Stimulated activated CD4-positive, alpha-beta T cell treated with anti-CD3 and anti-CD28 coated beads, Interleukin-4, amount 100 ng/mL, for 24 hours (primary cell): ENCODE data around the gene POLE.

Experiments
- DNase-seq: peaks from one replicate; pipeline ENCODE4 v3.0.0-alpha.2; 2020

The POLE gene

DNA sequence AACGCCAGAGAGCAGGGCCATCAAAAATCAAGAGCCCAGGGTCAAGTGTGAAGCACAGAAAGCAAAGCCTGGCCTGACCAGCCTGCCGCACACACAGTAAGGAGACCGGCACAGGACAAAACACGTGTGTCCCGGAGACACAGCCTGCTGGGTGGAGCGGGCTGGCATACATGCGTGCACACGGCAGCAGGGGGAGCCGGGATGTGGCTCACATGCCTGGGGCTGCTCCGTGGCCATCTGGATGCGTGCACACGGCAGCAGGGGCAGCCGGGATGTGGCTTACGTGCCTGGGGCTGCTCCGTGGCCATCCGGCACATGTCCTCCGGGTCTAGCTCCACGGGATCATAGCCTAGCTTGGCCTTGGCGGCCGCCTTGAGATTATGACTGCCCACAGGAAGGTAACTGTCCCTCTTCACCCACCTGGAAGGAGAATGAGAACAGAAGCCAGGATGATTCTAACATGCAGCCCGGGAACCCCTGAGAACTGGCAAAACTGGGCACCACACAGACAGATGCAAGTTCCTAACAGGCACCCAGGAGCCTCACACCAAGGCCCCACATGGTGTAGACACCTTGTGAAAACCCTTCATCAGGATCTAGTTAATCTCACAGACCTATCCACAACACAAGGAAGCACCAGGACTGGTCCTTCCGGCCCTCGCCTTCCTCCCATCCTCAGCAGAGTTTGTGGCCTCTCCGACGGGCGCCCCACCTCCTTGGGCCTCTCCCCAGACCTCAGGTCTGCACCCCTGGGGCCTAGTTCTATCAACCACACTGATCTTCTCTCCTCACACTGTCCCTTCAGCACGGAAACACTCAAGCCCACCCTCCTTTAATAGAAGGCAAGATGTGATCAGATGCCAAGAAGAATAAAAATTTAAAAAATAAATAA is 13.6 kb downstream of the POLE start:
- no peak for DNase-seq

DNA sequence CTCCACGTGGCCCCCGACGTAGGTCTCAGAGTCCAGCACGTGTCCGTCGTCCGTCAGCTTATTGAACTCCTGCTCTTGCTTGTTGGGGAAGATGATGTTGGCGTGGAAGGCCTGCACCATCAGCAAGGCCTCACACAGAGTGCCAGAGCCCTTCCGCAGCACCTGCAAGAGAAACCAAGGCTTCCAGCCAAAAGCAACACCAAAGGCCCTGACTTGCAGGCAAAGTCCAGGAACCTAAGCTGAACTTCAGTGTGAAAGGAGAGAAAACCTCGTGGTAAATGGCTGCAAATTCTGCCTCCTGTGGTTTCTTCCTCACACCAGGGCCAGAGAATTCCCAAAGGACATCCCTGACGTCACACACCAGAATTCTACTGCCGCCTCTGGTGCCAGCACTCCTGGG is 14.5 kb downstream of the POLE start:
- no peak for DNase-seq

GRCh38 chr12:132672116-132672515 is 15.0 kb downstream of the POLE start:
- DNase-seq, result no peak

DNA sequence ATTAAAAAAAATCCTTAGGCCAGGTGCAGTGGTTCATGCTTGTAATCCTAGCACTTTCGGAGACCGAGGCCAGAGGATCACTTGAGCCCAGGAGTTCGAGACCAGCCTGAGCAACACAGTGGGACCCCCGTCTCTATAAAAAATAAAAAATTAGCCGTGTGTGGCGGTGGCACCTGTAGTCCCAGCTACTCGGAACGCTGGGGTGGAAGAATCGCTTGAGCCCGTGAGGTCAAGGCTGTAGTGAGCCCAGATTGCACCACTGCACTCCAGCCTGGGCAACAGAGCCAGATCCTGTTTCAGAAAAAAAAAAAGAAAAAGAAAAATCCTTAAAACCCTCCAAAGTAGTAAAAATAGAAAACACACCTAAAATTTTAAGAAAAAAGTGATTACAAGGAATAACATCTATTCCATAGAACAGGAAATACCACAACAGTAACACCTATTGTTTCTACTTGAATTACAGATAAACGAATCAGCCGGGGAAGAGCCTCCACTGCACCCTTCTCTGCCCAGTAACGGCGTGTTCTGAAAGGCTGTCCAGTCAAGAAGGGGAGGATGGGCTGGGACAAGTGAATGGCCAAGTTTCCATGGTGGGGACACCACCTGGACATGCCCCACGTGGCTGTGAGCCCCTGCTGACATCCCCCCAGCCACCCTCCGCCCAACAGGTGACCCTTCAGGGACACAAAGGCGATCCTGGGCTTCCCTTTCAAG is 17.8 kb downstream of the POLE start:
- DNase-seq, result no peak

DNA sequence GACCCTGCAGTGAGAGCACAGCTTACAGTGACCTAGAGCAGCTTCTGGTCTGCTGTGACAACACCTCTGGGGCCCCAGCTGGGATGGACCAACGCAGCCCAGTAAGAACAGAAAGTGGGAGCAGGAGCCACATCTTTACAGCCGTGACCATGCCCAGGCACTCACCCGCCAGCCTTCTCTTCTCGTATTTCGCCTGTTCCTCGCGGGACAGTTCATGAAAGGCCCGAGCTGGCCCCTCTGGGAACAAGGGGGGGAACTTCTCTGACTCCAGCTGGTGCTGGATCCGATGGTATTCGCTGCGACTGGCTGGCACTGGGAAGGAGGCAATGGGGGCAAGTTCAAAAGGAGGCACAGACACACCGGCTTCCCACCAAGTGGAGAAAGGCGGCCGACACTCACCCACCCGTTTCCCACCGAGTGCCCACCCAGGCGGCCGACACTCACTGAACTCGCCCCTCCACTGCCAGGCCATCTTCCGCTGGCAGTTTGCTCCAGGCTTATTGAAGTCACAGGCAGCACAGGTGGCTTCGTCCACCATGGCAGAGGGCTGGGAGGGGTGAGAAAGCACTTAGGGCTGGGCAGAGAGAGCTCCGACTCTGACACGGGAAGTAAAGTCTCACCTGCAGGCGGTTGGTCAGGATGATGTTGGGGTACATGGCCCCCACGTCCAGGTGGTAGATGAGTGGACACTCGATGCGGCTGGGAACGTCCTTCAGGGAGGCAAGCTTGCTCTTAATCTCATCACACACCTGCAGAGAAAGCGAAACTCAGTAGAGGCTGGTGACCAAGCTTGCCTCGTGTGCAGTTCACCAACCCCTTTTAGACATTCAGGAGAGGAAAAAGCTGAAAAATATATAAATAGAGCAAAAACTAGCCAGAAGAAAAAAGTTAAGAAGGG is 18.7 kb downstream of the POLE start:
- no peak for DNase-seq

DNA sequence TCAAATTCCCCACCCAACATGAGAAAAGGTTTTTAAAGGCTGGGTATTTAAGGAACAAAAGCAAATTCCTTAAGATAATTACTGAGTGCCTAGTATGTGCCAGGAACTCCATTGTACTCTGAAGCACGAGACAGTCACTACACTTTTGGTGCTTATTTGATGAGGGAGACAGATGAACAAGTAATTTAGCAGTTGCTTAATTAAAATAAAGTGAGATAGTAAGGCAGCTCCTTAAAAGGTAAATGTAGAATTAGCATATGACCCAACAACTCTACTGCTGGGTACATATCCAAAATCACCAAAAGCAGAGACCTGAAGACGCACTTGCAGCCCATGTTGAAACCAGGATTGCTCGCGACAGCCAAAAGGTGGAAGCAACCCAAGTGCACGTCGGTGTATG is 21.3 kb downstream of the POLE start:
- no peak for DNase-seq

DNA sequence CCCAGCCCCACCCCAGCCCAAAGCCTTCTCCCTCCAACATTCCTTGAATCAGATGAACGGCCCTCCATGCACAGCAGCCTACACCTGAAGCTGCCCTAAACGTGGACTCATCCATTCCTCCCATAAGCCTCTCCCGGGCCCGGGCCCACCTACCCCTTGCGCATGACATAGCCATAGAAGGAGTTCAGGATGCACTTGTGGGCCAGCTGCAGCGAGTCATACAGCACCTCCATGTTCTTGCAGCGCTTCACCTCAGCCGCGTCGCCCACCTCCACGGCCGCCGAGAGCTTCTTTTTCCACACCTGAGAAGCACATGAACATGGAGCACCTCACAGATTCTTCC is 22.0 kb downstream of the POLE start:
- DNase-seq, result no peak

- no peak for DNase-seq
Measured at GRCh38 chr12:132664206-132665148, 22.7 kb downstream of the POLE start.

- DNase-seq, result no peak
Measured at GRCh38 chr12:132662901-132663755, 24.0 kb downstream of the POLE start.

DNA sequence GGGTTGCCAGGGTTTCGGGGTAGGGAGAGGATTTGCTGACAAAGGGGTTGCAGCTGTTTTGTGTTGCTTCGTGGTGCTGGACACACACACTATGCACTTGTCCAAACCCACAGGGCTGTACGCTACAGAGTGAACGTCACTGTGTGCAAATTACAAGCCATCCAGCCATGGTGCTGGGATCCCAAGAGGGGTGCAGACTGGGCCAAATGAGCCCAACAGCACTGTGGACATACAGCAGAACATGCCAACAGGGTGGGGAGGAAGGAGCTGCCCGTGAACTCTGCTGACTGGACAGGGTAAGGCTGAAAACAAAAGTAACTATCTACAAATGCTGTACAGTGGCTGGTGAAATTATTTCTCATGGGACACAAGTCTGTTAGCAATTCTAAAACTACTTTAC is 25.2 kb downstream of the POLE start:
- no peak for DNase-seq

- DNase-seq, result no peak
Measured at GRCh38 chr12:132660996-132661395, 26.1 kb downstream of the POLE start.

DNA sequence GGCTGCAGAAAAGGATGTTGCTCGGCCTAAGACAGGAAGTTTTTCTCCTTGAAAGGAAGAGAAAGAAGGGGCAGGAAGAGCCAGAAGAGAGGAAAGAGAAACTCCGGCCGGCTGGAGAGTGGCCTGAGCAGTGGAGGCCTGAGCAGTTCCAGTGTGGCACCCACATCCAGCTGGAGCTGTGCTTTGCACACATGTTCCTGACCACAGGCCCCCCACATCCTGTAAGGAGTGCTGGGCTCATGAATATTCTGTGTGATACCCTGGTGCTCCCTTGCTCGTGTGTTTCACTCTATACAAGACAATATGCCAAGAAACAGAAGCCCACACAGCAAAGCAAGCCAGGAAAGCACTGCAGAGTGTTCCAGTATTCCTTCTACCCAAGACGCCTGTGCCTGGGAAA is 27.1 kb downstream of the POLE start:
- DNase-seq, result no peak

GRCh38 chr12:132659146-132659545 is 28.0 kb downstream of the POLE start:
- DNase-seq, result no peak

DNA sequence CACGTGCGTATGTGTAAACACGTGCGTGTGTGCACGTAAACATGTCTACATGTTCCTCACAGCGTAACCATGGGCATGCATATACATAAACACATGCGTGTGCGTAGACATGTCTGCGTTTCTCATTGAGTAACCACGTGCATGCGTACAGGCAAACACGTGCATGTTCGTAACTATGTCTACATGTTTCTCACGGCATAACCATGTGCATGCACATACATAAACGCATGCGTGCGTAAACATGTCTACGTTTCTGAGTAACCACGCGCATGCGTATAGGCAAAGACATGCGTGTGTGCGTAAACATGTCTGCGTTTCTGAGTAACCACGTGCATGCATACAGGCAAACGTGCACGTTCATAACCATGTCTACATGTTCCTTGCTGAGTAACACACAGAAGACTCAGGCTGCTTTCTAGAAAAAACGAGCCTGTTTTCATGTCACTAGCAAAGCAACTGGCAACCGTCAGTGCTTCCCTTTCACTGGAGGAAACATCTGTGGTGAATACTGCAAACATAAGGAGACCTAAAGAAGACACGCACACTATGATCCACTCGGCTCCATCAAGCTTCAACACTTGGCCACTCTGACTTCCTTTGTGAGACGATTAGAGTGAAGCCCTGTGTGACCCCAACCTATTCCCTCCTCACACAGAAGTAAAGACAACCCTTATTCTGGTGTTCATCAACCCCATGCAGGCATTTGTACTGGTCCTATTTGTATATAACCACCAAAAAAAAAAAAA is 28.8 kb downstream of the POLE start:
- no peak for DNase-seq

- DNase-seq, result no peak
Measured at GRCh38 chr12:132657004-132657727, 30.0 kb downstream of the POLE start.

DNA sequence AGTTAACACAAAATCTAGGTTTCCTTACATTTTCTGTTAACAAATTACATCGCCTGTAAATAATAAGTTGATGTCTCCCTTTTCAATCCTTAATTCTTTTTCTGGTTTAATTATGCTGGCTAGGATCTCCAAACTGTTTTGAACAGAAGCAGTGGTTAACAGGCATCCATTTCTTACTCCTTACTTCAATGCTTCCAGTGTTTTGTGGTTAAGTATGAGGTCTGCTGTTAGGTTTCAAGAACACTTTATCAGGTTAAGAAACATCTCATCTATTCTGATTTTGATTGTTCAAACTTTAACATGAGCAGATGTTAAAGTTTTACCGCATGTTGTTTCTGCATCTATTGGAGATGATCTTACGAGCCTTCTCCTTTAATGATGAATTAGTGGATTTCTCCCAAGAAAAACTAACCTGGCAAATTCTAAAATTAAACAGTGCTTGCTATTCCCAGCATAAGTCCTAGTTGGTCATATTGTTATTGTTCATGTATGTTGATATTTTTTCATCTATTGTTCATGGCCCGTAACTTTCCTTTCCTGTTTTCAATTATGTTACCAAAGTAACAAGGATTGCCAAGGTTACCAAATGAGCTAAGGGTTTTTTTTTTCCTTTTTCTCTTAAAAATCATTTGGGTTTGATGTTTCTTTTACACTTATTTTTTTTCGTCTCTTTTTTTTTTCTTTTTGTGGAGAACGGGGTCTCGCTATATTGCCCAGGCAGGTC is 33.4 kb downstream of the POLE start:
- no peak for DNase-seq

GRCh38 chr12:132651444-132652100 is 35.6 kb downstream of the POLE start:
- no peak for DNase-seq

- no peak for DNase-seq
Measured at GRCh38 chr12:132649226-132649945, 37.8 kb downstream of the POLE start.
